ENCODE measurements around the gene GARIN5A. TPM values are rescaled to one million over a fixed set of nuclear protein-coding genes. Genes with fewer than 3 reads are reported as not detected.

The GARIN5A gene
- total and polyA plus RNA-seq, 2 experiments from 2014 or later, result 13.3 to 25.0 TPM

GRCh38 chr19:50437862-50438449, 38.7 kb downstream of the GARIN5A start:
- Mint-ChIP-seq H3K4me3 (no peak overlapping the region), H3K36me3 (ENCODE audit: low read depth) (peaks cover 24% of the 10 kb centered on the region), H3K4me1 (peaks cover 3% of the 10 kb centered on the region), H3K27me3 (ENCODE audit: insufficient read depth, low read depth, poor library complexity) (peaks cover 16% of the 10 kb centered on the region), H3K9me3 (peaks cover 59% of the 10 kb centered on the region), H3K27ac (no peak overlapping the region)
- Histone ChIP-seq H3K4me3 (no peak overlapping the region), H3K4me2 (no peak overlapping the region), H3F3A (replicated peaks; ENCODE audit: low read depth) (no peaks in the 10 kb centered on the region), H3K27ac (ENCODE audit: low read depth) (no peak overlapping the region), H3K9me2 (ENCODE audit: insufficient read depth) (0 out of 2 replicates have a peak, but pooled peaks cover 3% of the 10 kb centered on the region), H3K36me3 (ENCODE audit: insufficient read depth) (no peaks in the 10 kb centered on the region), H4K20me1 (replicated peaks; ENCODE audit: insufficient read depth) (no peaks in the 10 kb centered on the region), H2AFZ (no peak overlapping the region), H3K4me1 (ENCODE audit: insufficient read depth) (peaks cover 5% of the 10 kb centered on the region), H3K79me2 (replicated peaks; ENCODE audit: insufficient read depth) (no peaks in the 10 kb centered on the region), H3K27me3 (ENCODE audit: insufficient read depth) (no peaks in the 10 kb centered on the region)
- DNase-seq (ENCODE audit: low spot score), result no peak
- no peak for ATAC-seq
- TF ChIP-seq EZH2phosphoT487 (IDR thresholded peaks at IDR 0.05; ENCODE audit: unreplicated experiment) (no peak), POLR2AphosphoS5 (IDR thresholded peaks at IDR 0.05; ENCODE audit: low read depth) (no peak), STAT1 (IDR thresholded peaks at IDR 0.05; ENCODE audit: unreplicated experiment) (no peak), CTCF (conservative IDR thresholded peaks at IDR 0.05; ENCODE audit: low read depth in 2 of 2) (no peak), ZNF114 (CRISPR knock-in tag; IDR thresholded peaks at IDR 0.05) (no peak), EZH2 (IDR thresholded peaks at IDR 0.05; ENCODE audit: low read depth, unreplicated experiment) (no peak), ZNF462 (CRISPR knock-in tag; IDR thresholded peaks at IDR 0.05) (no peak), NANOG (IDR thresholded peaks at IDR 0.05; ENCODE audit: borderline replicate concordance) (no peak), REST (IDR thresholded peaks at IDR 0.05; ENCODE audit: unreplicated experiment) (no peak), ZNF331 (CRISPR knock-in tag; IDR thresholded peaks at IDR 0.05; ENCODE audit: low read depth) (no peak), JUNB (IDR thresholded peaks at IDR 0.05; ENCODE audit: unreplicated experiment) (no peak), ETS1 (IDR thresholded peaks at IDR 0.05) (no peak), CREB1 (CRISPR knock-in tag; IDR thresholded peaks at IDR 0.05; ENCODE audit: low read depth) (no peak)
